GM12873 (cell line): Measurements from ENCODE around the gene EXOC1.

Experiments used
- CTCF ChIP-seq: IDR thresholded peaks from 2 replicates; pipeline ENCODE4 v1.5.1; 2012; ENCODE audit warnings: low read depth, mild to moderate bottlenecking, moderate library complexity, low read length, control low read depth; ENCODE audit not compliant: insufficient read depth; ENCODE audit errors: missing control alignments

EXOC1 gene

GRCh38 chr4:55927803-55928437 lies 74.5 kb downstream of the EXOC1 start:
- no peak for TF ChIP-seq CTCF

- TF ChIP-seq CTCF, result no peak
Observed at GRCh38 chr4:55928846-55929245, 75.4 kb downstream of the EXOC1 start.

GRCh38 chr4:55931043-55931442 lies 77.6 kb downstream of the EXOC1 start:
- no peak for TF ChIP-seq CTCF

- TF ChIP-seq CTCF, result no peak
Observed at GRCh38 chr4:55931833-55932232, 78.4 kb downstream of the EXOC1 start.

GRCh38 chr4:55932511-55932910 lies 79.1 kb downstream of the EXOC1 start:
- TF ChIP-seq CTCF, result no peak

- TF ChIP-seq CTCF, result no peak
Observed at GRCh38 chr4:55933611-55934010, 80.2 kb downstream of the EXOC1 start.

GRCh38 chr4:55938481-55938880 lies 85.0 kb downstream of the EXOC1 start:
- TF ChIP-seq CTCF, result no peak

- TF ChIP-seq CTCF, result no peak
Observed at GRCh38 chr4:55939421-55939820, 86.0 kb downstream of the EXOC1 start.
